Ishikawa (cell line): ENCODE data around the gene EMILIN3.

Experiments
- CEBPB ChIP-seq: IDR thresholded peaks from 2 replicates; pipeline ENCODE4 v1.6.1; 2012
- CREB1 ChIP-seq: IDR thresholded peaks from 2 replicates; pipeline ENCODE4 v1.6.1; 2012; ENCODE audit warnings: low read depth
- EGR1 ChIP-seq: IDR thresholded peaks from 2 replicates; pipeline ENCODE4 v1.6.1; 2012
- EP300 ChIP-seq: IDR thresholded peaks from 2 replicates; pipeline ENCODE4 v1.6.1; 2012; ENCODE audit warnings: borderline replicate concordance
- FOXM1 ChIP-seq: IDR thresholded peaks from 2 replicates; pipeline ENCODE4 v1.6.1; 2012; ENCODE audit warnings: low read depth, borderline replicate concordance
- NFIC ChIP-seq: IDR thresholded peaks from 2 replicates; pipeline ENCODE4 v1.6.1; 2012
- RAD21 ChIP-seq: IDR thresholded peaks from 2 replicates; pipeline ENCODE4 v1.6.1; 2012; ENCODE audit warnings: low read depth
- TAF1 ChIP-seq: IDR thresholded peaks from 2 replicates; pipeline ENCODE4 v1.6.1; 2012; ENCODE audit warnings: low read depth, mild to moderate bottlenecking
- TCF12 ChIP-seq: IDR thresholded peaks from 2 replicates; pipeline ENCODE4 v1.6.1; 2012; ENCODE audit warnings: low read depth
- TEAD4 ChIP-seq: IDR thresholded peaks from 2 replicates; pipeline ENCODE4 v1.6.1; 2012
- YY1 ChIP-seq: IDR thresholded peaks from 2 replicates; pipeline ENCODE4 v1.6.1; 2012; ENCODE audit warnings: low read depth
- ZBTB7A ChIP-seq: IDR thresholded peaks from 2 replicates; pipeline ENCODE4 v1.6.1; 2012; ENCODE audit warnings: low read depth
- TF ChIP-seq, protein P1 (sequence below): IDR thresholded peaks from 2 replicates; pipeline ENCODE4 v1.6.1; 2012
- TF ChIP-seq, protein P2 (sequence below): IDR thresholded peaks from 2 replicates; pipeline ENCODE4 v1.6.1; 2012; ENCODE audit warnings: low read depth, mild to moderate bottlenecking
- TF ChIP-seq, protein P3 (sequence below): IDR thresholded peaks from 2 replicates; pipeline ENCODE4 v1.6.1; 2012

EMILIN3 gene

DNA sequence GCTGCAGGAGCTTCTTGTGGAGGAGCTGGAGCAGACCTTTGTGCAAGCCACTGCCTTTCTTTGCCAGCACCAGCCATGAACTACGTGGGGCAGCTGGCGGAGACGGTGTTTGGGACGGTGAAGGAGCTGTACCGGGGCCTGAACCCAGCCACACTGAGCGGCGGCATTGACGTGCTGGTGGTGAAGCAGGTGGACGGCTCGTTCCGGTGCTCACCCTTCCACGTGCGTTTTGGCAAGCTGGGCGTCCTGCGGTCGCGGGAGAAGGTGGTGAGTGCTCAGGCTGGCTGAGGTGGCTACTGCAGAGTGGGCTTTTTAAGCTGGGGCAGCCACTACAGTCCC is 20.9 kb downstream of the EMILIN3 start:
- no peak for TF ChIP-seq CREB1
- TF ChIP-seq ZBTB7A = no peak
- no peak for TF ChIP-seq FOXM1
- no peak for TF ChIP-seq EGR1
- no peak for TF ChIP-seq TCF12
- no peak for TF ChIP-seq NFIC
- no peak for TF ChIP-seq YY1
- TF ChIP-seq EP300 = no peak
- TF ChIP-seq, protein P1, sequence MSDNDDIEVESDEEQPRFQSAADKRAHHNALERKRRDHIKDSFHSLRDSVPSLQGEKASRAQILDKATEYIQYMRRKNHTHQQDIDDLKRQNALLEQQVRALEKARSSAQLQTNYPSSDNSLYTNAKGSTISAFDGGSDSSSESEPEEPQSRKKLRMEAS = no peak
- TF ChIP-seq TEAD4 = no peak
- TF ChIP-seq, protein P2, sequence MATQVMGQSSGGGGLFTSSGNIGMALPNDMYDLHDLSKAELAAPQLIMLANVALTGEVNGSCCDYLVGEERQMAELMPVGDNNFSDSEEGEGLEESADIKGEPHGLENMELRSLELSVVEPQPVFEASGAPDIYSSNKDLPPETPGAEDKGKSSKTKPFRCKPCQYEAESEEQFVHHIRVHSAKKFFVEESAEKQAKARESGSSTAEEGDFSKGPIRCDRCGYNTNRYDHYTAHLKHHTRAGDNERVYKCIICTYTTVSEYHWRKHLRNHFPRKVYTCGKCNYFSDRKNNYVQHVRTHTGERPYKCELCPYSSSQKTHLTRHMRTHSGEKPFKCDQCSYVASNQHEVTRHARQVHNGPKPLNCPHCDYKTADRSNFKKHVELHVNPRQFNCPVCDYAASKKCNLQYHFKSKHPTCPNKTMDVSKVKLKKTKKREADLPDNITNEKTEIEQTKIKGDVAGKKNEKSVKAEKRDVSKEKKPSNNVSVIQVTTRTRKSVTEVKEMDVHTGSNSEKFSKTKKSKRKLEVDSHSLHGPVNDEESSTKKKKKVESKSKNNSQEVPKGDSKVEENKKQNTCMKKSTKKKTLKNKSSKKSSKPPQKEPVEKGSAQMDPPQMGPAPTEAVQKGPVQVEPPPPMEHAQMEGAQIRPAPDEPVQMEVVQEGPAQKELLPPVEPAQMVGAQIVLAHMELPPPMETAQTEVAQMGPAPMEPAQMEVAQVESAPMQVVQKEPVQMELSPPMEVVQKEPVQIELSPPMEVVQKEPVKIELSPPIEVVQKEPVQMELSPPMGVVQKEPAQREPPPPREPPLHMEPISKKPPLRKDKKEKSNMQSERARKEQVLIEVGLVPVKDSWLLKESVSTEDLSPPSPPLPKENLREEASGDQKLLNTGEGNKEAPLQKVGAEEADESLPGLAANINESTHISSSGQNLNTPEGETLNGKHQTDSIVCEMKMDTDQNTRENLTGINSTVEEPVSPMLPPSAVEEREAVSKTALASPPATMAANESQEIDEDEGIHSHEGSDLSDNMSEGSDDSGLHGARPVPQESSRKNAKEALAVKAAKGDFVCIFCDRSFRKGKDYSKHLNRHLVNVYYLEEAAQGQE = no peak
- TF ChIP-seq RAD21 = no peak

DNA sequence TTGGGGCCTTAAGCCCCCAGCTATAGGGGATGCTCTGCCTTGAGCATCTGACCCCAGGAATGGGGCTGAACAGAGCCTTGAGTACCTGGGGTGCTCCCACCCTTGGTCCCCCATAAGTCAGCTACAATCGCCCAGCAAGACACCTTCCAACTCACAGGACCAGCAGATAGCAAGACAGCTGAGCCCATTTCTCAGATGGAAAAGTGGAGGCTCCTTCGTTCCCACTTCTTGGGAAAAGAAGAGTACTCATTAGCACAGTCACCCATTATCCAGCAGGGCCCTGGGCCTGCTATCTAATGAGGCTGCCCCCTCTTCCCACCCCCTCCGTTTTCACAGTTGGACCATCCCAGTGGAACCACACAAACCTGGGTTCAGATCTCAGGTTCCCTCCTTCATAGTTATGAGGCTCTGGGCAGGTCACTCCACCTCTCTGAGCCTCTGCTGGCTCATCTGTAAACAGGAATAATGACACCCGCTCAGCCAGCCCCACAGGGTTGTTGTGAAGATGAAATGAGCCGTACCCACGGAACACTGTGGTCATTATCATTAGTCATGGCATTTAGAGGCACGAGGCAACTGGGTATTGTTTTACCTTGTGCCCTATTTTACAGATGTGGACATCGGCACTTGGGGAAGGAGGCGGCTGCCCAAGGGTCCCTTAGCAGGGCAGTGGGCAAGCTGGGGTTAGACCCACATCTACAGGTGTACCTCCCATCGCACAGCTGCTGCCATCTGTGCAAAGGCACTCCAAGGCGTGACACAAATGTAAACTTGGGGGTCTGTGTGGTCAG is 21.5 kb downstream of the EMILIN3 start:
- TF ChIP-seq TAF1 (no peak), NFIC (no peak), CEBPB (no peak), EGR1 (no peak), ZBTB7A (no peak), CREB1 (no peak), TEAD4 (no peak), TCF12 (no peak), RAD21 (no peak), FOXM1 (no peak), EP300 (no peak), YY1 (no peak)
- TF ChIP-seq, protein P1 = no peak
- TF ChIP-seq, protein P3, sequence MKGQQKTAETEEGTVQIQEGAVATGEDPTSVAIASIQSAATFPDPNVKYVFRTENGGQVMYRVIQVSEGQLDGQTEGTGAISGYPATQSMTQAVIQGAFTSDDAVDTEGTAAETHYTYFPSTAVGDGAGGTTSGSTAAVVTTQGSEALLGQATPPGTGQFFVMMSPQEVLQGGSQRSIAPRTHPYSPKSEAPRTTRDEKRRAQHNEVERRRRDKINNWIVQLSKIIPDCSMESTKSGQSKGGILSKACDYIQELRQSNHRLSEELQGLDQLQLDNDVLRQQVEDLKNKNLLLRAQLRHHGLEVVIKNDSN = no peak
- TF ChIP-seq, protein P2 = no peak

DNA sequence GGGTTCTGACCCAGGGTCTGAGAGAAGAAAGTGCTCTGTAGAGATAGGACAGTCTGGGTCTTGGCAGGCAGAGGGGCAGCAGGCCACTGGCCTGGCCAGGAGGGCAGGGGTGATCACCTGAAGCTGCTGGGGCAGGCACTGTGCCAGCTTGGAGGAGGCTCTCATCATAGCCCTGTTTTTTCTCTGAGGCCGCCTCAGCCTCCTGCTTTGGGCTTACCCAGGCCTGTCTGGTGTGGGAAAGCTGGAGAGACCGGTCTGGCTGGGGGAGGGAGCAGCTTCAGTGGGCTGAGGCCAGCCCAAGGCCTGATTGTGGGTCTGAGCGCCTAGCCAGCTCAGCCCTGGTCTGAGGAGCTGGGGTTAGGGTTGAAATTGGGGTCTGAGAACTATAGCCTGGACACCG is 22.1 kb downstream of the EMILIN3 start:
- TF ChIP-seq NFIC = peak; percentile 30; the same call in 1 of the 2 replicates
- TF ChIP-seq YY1 = no peak

DNA sequence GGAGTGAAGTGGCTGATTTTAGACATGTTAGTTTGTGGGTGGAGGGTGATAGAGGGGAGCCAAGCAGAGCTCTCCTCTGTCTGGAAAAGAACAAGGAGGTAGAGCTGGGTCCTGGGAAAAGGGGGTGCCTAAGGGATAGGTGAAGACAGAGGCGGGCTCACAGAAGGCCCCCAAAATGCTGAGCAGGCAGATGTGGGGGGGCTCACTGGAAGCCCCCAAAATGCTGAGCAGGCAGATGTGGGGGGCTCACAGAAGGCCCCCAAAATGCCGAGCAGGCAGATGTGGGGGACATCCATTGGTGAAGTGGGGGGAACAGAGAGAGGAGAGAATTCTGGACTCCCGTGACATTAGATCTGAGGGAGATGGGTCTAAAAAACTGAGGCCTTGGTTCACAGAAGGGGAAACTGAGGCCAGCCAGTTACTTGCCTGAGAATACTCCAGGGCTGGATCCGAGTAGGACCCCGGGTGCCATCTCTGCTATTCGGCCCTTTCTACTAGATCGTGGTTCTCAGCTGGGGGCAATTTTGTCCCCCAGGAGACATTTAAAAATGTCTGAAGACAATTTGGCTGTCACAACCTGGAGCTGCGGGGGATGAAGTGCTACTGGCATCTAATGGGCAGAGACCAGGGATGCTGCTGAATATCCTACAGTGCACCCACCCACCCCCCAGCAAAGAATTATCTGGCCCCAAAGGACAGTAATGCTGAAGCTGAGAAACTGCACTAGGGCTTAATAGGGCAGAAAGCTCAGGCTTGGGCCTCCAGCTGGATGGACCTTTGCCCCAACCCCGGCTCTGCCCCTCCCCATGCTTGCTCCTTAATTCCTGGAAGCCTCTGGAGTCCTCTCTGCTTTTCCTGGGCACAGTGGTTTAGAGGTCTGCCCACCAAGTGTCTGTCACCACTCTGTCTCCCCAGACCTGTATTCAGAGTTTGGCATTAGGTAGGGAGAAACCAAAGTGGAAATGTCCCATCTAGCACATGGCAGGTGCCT is 23.8 kb downstream of the EMILIN3 start:
- TF ChIP-seq EP300 (no peak), TCF12 (no peak), NFIC (no peak), ZBTB7A (no peak), FOXM1 (no peak), TAF1 (no peak), CREB1 (no peak), RAD21 (no peak), TEAD4 (no peak), EGR1 (no peak), CEBPB (no peak), YY1 (no peak)
- TF ChIP-seq, protein P1 = no peak
- TF ChIP-seq, protein P2 = no peak
- TF ChIP-seq, protein P3 = no peak
